ENCODE results near the gene FXYD1.
"Not testable (repeated sequence)": the region's sequence is repeated elsewhere in the genome, so short reads cannot be mapped to it uniquely, and the experiment has no call there.

Gene FXYD1

DNA sequence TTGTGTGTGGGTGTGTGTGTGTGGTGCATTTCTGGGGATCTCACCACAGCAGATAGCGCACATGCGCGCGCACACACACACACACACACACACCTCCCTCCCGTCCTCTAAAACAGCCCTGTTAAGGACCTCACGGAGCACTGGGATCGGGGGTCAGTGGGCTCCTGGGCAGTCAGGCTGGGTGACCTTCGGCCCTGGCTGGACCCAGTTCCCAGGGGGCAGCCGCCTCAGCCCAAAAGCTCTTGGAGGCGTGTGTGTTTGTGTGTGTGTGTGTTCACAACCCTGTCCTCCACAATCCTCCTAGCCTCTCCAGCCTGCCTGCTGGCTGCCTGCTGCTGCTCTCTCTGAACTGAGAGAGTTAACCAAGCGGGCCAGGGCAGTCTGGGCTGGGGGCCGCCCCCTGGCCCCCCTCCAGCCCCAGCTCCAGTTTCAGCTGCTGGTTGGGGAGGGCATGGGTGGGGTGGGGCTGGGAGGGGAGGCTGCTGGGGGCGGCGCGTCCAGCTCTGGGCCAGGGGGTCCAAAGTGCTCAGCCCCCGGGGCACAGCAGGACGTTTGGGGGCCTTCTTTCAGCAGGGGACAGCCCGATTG is at the start of gene FXYD1:
Gene FXYD1 (plus strand): TSS at position 520 of the 588 bp plus-strand sequence. CDS start 1,256 bp downstream, outside the sequence.
- no peak for DNase-seq

- no peak for DNase-seq
Observed at GRCh38 chr19:35089554-35089953, 49.1 kb upstream of the FXYD1 start.

DNA sequence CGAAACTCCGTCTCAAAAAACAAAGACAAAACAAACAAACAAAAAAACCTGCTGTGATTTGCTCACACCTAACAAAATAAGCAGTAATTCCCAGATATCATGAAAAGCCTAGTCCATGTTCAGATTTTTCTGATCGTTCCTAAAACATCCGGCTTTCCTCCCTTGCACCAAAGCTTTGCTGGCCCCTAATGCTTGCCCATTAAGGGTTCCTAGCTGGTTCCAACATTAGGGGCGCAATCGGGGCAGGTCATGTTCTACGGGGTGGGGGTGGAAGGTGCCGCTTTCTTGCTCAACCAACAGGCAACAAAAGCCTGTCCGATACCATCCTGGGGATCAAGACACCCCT is 48.5 kb upstream of the FXYD1 start:
- no peak for DNase-seq

- DNase-seq = peak; percentile 75
Observed at GRCh38 chr19:35090506-35091214, 48.0 kb upstream of the FXYD1 start.

DNA sequence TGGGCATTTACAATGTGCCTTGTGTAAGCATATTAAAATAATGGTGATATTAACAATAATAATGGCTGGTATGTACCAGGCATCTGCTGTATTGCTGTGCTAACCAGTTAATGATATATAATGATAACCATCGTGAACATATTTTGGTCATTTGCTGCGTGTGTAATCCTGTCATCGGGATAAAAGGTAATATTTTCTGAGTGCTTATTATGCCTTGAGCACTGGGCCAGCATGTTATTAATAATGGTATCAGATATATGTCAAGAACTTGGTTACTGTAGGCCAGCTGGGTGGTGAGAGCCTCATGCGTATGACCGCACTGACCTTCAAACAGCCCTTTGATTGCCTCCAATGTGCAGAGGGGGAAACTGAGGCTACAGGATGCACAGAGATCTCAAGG is 45.2 kb upstream of the FXYD1 start:
- no peak for DNase-seq

- no peak for DNase-seq
Observed at GRCh38 chr19:35093941-35094647, 44.5 kb upstream of the FXYD1 start.

DNA sequence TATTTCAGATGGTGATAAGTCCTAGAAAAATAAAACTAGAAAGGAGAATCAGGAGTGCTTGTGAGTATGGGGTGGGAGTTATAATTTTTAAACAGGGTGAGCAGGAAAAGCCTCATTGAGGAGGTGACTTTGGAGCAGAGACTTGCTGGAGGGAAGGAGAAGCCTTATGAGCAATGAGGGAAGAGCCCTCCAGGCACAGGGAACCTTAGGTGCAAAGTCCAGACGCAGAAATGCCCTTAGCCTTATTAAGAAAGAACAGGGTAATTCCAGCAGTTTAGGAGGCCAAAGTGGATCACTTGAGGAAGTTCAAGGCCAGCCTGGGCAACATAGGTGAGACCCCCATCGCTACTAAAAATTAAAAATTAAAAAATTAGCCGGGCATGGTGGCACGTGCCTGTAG is 44.0 kb upstream of the FXYD1 start:
- no peak for DNase-seq

DNA sequence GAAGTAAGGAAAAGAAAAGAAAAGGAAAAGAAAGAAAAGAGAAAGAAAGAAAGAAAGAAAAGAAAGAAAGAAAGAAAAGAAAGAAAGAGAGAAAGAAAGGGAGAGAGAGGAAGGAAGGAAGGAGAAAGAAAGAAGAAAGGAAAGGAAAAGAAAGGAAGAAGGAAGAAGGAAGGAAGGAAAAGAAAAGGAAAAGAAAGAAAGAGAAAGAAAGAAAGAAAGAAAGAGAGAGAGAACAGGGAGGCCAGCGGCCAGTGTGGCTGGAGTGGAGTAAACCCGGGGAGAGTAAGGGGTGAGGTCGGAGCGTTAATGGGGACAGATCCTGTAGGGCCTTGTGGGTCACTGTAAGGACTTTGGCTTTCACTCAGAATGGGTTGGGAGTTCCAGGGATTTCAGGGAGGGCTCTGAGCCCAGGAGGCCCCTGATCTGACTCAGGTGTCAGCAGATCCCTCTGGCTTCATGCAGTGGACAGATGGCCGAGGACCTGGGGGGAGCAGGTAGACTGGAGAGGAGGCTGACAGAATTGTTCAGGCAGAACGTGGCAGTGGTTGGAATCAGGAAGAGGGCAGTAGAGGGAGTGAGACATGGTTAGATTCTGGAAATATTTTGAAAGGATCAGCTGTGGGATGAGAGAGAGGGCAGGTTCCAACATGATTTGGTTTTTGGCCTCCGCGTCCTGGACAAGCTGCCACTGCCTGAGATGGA is 42.8 kb upstream of the FXYD1 start:
- DNase-seq = no peak

DNA sequence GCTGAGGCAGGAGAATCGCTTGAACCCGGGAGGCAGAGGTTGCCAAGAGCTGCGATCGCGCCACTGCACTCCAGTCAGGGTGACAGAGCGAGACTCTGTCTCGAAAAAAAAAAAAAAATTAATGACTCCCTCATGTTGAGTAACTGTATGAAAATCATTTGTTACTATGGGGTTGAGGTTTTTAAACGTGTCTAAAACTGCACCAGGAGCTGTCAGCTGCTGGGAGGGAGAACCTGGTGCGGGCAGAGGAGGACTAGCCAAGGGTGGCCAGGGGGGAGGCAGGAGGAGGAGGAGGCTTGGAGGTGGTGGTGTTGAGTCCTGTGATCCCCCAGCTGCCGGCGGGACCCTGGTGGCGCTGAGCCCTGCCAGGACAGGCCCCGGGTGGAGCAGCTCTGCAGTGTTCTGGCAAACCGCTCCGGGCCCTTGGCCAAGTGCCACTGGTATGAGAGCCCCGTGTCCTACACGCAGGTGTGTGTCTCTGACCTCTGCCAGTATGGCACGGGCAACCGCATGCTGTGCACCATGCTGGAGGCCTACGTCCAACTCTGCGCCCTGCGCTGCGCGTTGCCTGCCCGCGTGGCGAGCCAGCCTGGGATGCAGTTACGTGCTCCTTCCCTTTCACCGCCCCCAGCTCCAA is 40.1 kb upstream of the FXYD1 start:
- DNase-seq = no peak

- no peak for DNase-seq
Observed at GRCh38 chr19:35099155-35099896, 39.3 kb upstream of the FXYD1 start.

GRCh38 chr19:35099897-35100275 is 38.7 kb upstream of the FXYD1 start:
- no peak for DNase-seq

DNA sequence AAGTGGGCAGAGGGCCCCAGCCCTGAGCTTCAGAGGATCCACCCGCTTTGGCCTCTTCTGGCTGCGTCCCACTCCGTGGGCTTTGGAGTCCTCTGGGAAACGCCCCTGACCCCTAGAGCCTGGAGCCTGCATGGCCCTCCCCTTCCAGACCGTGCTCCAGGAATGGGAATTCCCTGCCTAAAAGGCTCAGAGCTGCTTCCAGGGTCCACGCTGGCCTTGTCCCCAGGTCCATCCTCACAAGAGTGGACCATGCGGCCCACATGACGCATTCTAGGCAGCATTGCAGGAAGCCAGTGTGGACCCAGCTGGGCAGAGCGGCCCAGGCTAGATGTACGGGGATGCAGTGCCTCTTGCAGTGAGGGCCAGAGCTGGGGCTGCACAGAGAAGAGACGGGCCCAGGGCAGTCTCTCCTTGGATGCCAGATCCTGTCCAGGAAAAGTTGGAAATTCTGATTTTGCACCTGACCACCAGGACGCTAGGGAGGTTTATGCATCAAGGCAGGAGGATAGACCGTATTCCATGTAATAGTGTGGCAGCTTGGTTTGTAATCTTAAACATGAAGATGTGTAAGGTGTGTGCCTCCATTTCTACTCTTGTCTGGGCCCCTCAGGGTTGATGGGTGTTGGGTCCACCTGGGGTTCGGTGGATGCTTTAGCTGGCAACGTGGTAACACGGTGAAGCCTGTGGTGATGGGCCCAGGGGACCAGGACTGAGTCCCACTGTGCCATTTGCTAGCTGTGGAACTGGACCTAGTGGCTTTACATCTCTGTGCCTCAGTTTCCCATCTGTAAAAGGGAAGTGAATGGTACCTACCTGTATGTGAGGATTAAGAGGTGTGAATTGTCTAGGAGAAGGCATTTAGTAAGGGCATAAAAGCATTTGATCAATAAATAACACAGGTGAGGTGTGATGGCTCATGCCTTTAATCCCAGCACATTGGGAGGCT is 37.8 kb upstream of the FXYD1 start:
- DNase-seq = no peak

GRCh38 chr19:35101949-35102348 is 36.7 kb upstream of the FXYD1 start:
- DNase-seq = not testable (repeated sequence)

DNA sequence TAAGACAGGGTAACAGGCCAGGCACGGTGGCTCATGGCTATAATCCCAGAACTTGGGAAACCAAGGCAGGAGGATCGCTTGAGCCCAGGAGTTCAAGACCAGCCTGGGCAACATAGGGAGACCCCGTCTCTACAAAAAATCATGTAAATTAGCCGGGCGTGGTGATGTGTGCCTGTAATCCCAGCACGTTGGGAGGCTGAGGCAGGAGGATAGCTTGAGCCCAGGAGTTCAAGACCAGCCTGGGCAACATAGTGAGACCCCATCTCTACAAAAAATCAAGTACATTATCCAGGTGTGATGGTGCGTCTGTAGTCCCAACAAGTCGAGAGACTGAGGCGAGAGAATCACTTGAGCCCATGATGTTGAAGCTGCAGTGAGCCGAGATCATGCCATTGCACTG is 35.0 kb upstream of the FXYD1 start:
- not testable (repeated sequence) for DNase-seq

DNA sequence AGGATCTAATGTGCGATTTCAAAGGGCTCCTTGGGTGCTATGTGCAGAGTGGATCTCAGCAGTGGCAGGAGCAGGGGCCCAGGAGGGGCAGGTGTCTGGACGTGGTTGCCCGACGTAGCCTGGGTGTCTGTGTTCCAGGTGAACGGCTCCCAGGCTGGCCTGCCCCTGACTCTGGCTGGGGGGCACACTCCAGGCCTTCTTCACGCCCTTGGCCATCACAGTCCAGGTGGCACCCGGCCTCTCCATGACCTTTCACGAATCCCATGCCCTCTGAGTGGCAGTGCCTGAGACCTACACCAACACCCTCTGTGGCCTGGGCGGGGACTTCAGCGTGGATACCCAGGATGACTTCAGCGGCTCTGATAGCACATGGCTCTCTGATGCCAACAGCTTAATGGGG is 34.3 kb upstream of the FXYD1 start:
- no peak for DNase-seq

DNA sequence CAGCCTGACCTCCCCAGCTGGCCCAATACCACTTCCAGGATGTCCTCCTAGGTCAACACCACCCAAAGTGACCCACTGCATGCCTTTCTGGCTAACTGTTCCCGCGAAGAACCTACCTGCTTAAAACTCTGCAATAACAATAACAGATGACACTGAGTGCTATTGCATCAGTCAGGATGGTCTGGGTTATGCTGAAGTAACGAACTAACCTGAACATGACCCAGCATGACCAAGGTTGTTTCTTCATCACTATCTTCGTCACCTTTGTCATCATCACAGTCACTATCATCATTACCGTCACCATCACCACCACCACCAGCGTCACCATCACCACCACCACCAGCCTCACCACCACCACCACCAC is 33.6 kb upstream of the FXYD1 start:
- no peak for DNase-seq

DNA sequence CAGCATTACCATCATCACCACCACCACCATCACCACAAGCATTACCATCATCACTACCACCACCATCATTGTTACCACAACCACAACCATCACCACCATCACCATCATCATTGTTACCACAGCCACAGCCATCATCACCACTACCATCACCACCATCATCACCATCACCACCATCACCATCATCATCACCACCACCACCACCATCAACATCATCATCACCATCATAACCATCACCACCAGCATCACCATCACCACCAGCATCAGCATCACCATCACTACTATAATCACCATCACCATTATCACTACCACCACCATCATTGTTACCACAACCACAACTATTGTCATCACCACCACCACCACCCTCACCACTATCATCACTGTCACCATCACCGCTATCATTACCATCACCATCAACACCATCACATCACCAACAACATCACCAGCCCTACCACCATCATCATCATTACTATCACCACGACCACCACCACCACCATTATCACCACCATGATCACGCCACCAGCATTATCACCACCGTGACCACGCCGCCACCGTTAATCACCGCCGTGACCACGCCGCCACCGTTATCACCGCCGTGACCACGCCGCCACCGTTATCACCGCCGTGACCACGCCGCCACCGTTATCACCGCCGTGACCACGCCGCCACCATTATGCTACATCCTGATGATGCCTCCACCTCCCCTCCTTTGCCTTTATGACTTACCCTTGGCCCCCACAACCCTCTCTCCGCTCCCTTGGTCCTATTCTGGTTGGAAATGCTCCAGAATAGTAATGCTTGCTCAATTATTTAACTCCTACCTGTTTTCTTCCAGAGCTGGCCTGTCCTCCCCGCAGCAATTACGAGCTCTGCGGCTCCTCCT is 33.0 kb upstream of the FXYD1 start:
- DNase-seq = no peak

DNA sequence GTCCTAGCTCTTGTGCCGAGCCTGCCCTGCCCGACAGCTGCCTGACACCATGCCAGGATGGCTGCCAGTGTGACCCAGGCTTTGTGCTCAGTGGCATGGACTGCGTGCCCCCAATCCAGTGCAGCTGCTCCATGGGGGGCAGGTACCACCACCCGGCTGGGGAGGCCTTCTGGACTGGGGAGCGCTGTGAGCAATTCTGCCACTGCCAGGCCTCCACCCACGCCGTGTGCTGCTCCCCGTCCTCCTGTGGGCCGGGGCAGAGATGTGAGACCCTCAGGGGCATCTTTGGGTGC is 32.4 kb upstream of the FXYD1 start:
- no peak for DNase-seq

GRCh38 chr19:35106898-35107541 is 31.6 kb upstream of the FXYD1 start:
- DNase-seq = no peak

GRCh38 chr19:35107545-35107944 is 31.1 kb upstream of the FXYD1 start:
- DNase-seq = no peak

Data from hematopoietic multipotent progenitor cell treated with erythropoietin and hydrocortisone succinate and interleukin-3 and kit ligand, for 4 days (in vitro differentiated cells).